ENCODE results near the gene HFE.

The HFE gene

DNA sequence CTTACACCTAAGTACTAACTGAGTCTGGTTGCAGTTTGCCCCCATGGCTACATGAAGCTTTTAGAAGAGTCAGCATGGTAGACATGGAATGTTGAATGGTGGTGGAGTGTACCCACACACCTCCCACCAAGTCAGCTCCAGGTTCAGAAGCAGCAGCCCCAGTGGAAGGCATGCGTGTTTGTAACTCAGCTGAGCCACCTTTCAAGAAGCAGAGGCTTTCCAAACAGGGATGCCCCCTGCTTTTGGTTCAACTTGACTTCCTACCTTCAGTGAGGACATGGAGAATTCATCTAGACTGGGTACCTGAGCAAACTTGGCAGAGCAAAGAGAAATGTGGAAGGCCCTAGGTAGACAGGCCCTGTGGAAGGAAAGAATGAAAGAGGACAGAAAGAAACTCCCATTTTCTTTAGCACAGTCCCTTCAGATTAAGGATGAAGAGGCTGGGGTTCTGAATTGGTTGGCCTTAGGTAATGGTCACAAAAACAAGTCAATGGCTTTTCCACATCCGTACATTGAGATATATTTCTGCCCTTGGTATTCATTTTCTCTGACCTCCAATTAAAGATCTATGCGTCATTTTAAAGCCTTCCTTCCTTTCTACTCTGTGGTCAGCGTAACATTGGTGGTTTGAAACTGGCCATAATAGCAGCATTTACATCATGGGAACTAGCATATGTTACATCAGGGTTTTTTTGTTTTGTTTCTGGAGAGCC is 53.2 kb downstream of the HFE start:
- no peak for ATAC-seq

DNA sequence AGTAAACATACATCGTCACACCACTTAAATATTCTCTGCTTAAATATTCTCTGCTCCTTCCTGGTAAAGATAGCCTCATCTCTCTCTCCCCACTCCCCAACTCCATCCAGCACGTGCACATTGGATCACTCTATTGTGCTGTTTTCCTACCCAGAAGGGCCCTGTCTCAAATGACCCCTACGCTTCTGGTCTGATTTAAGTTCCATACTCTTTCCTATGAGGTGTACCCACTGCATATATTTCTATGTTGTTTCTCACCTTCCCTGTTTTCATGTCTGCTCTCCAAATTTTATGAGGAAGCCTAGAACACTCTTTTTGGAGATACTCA is 53.7 kb downstream of the HFE start:
- ATAC-seq = no peak

DNA sequence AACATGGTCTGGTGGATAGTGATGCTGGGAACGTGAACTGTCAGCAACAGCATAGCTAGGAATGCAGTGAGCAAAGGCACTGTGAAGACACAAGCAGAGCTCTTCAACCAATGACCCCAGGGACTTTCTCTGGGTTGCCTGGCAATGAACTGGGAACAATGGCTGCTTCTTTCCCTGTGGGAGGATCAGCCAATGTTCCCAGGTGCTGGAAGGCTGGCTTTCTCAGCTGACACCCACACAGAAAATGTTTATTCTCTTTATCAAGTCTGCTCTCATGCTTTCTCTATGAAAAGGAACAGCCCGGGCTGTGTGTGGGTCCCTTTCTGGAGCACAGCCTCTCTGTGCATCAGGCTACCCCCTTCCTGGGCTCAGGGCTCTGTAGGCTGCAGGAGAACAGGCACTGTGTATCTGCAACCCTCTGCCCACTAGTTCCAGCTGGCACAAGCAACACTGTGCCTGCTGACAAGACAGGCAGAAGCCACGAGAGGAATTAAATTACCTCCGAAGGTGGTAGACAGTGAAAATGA is 54.2 kb downstream of the HFE start:
- no peak for ATAC-seq

DNA sequence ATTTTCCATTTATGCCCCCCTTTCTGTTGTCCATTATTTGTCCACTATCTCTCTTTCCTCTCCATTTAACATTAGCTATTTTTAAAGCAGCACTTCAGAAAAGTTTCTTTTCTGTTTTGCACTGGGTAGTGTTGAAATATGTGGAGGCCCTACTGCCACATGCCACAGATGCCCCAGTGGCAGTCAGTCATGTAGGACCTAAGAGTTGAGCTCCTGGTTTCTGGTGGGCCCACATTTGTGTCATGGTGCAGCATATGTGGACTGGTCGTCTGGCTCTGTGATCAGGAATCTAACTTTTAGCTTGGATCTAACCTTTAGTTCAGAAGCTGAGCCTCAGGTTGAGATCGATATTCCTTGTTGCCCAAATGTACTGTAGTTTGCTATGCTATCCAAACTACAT is 54.8 kb downstream of the HFE start:
- no peak for ATAC-seq
